Astrocyte (in vitro differentiated cells and primary cell): ENCODE data around the gene LSM14A. TPM values are rescaled to one million over a fixed set of nuclear protein-coding genes. Genes with fewer than 3 reads are reported as not detected.

Source experiments
- DNase-seq: peaks from one replicate; pipeline ENCODE4 v3.0.0-alpha.2; 2010; ENCODE audit warnings: low read depth
- FAIRE-seq: peaks from 2 replicates; lab custom pipeline; 2011; peaks lifted over from hg19 to GRCh38; lab: Jason Lieb, UNC
- H2AFZ ChIP-seq: 2 replicates; pipeline ENCODE4 v1.6.0; 2012; ENCODE audit warnings: low read depth, low read length, inconsistent platforms
- H3K27ac ChIP-seq: 2 replicates; pipeline ENCODE4 v1.5.1; 2011; ENCODE audit warnings: low read depth, low read length, inconsistent platforms
- H3K27me3 ChIP-seq: 2 replicates; pipeline ENCODE4 v1.6.0; 2011; ENCODE audit warnings: low read length, inconsistent platforms; ENCODE audit not compliant: insufficient read depth
- H3K36me3 ChIP-seq: 2 replicates; pipeline ENCODE4 v1.5.1; 2011; ENCODE audit warnings: low read length, inconsistent platforms; ENCODE audit not compliant: insufficient read depth
- H3K4me1 ChIP-seq: 2 replicates; pipeline ENCODE4 v1.5.1; 2011; ENCODE audit warnings: low read length, inconsistent platforms; ENCODE audit not compliant: insufficient read depth
- H3K4me2 ChIP-seq: 2 replicates; pipeline ENCODE4 v1.6.0; 2012; ENCODE audit warnings: low read length, inconsistent platforms
- H3K4me3 ChIP-seq: 2 replicates; pipeline ENCODE4 v1.5.1; 2011; ENCODE audit warnings: low read depth, mild to moderate bottlenecking, low read length, inconsistent platforms; ENCODE audit not compliant: insufficient read depth
- H3K79me2 ChIP-seq: 2 replicates; pipeline ENCODE4 v1.6.0; 2012; ENCODE audit warnings: mild to moderate bottlenecking, low read length, inconsistent platforms; ENCODE audit not compliant: insufficient read depth
- H3K9ac ChIP-seq: 2 replicates; pipeline ENCODE4 v1.6.0; 2012; ENCODE audit warnings: mild to moderate bottlenecking, low read length, inconsistent platforms
- H3K9me3 ChIP-seq: 2 replicates; pipeline ENCODE4 v1.5.1; 2012; ENCODE audit warnings: low read depth, mild to moderate bottlenecking, low read length, inconsistent platforms; ENCODE audit not compliant: insufficient read depth
- H4K20me1 ChIP-seq: 2 replicates; pipeline ENCODE4 v1.6.0; 2012; ENCODE audit warnings: low read length, inconsistent platforms; ENCODE audit not compliant: insufficient read depth
- H3K27ac Mint-ChIP-seq: one replicate; pipeline ENCODE4 v1.8.0; 2021; ENCODE audit warnings: mild to moderate bottlenecking, mixed read lengths; ENCODE audit not compliant: unreplicated experiment
- H3K27me3 Mint-ChIP-seq: one replicate; pipeline ENCODE4 v1.8.0; 2021; ENCODE audit warnings: low read depth, mixed read lengths; ENCODE audit not compliant: unreplicated experiment
- H3K36me3 Mint-ChIP-seq: one replicate; pipeline ENCODE4 v1.8.0; 2021; ENCODE audit warnings: low read depth, mixed read lengths; ENCODE audit not compliant: unreplicated experiment
- H3K4me1 Mint-ChIP-seq: one replicate; pipeline ENCODE4 v1.8.0; 2021; ENCODE audit warnings: low read depth, mixed read lengths; ENCODE audit not compliant: unreplicated experiment
- H3K4me3 Mint-ChIP-seq: one replicate; pipeline ENCODE4 v1.8.0; 2021; ENCODE audit warnings: mild to moderate bottlenecking, moderate library complexity, mixed read lengths; ENCODE audit not compliant: unreplicated experiment
- H3K9me3 Mint-ChIP-seq: one replicate; pipeline ENCODE4 v1.8.0; 2021; ENCODE audit warnings: mild to moderate bottlenecking, mixed read lengths; ENCODE audit not compliant: unreplicated experiment
- CTCF ChIP-seq: IDR thresholded peaks from 2 replicates; pipeline ENCODE4 v1.5.1; 2011; ENCODE audit warnings: low read depth, mild to moderate bottlenecking, inconsistent platforms, low read length, moderate library complexity; ENCODE audit not compliant: insufficient read depth
- EZH2 ChIP-seq: IDR thresholded peaks from 2 replicates; pipeline ENCODE4 v1.6.1; 2012; ENCODE audit warnings: mild to moderate bottlenecking, low read length, inconsistent platforms; ENCODE audit not compliant: insufficient read depth
- total RNA-seq: library from RNA; stranded (reverse); gene quantifications from 2 replicates; pipeline ENCODE4 v1.2.1, GENCODE V29; 2021

The LSM14A gene
- total RNA-seq, 1 donor from 2014 or later = 88.4 TPM

GRCh38 chr19:34180273-34180672 lies 8.0 kb downstream of the LSM14A start:
- H3K27me3 Mint-ChIP-seq = no peaks in the 10 kb centered on the region
- H3K4me3 ChIP-seq = no peak overlapping the region
- H3K36me3 Mint-ChIP-seq = peaks cover 7% of the 10 kb centered on the region
- H3K4me3 Mint-ChIP-seq = no peak overlapping the region
- peaks cover 45% of the 10 kb centered on the region for H3K4me1 Mint-ChIP-seq
- no peak overlapping the region for H3K4me2 ChIP-seq
- H4K20me1 ChIP-seq = peaks cover 99% of the 10 kb centered on the region
- peaks cover 100% of the 10 kb centered on the region for H3K79me2 ChIP-seq
- no peaks in the 10 kb centered on the region for H3K9me3 ChIP-seq
- H3K27me3 ChIP-seq = no peaks in the 10 kb centered on the region
- H3K9ac ChIP-seq = no peak overlapping the region
- peaks cover 4% of the 10 kb centered on the region for H3K36me3 ChIP-seq
- DNase-seq = no peak
- no peak for TF ChIP-seq CTCF
- no peak for TF ChIP-seq EZH2
- H2AFZ ChIP-seq = no peak overlapping the region
- peaks cover 22% of the 10 kb centered on the region for H3K4me1 ChIP-seq
- FAIRE-seq = no peak
- H3K27ac Mint-ChIP-seq = no peak overlapping the region
- no peak overlapping the region for H3K27ac ChIP-seq
- H3K9me3 Mint-ChIP-seq = no peaks in the 10 kb centered on the region

- Histone ChIP-seq H3K4me2 (no peak overlapping the region), H3K36me3 (peaks cover 4% of the 10 kb centered on the region), H3K27ac (no peak overlapping the region), H4K20me1 (peaks cover 99% of the 10 kb centered on the region), H3K9ac (no peak overlapping the region), H3K4me1 (peaks cover 23% of the 10 kb centered on the region), H3K27me3 (no peaks in the 10 kb centered on the region), H3K9me3 (no peaks in the 10 kb centered on the region), H3K4me3 (no peak overlapping the region), H2AFZ (no peak overlapping the region), H3K79me2 (peaks cover 100% of the 10 kb centered on the region)
- no peak for TF ChIP-seq EZH2
- no peak for TF ChIP-seq CTCF
- H3K27me3 Mint-ChIP-seq = no peaks in the 10 kb centered on the region
- H3K36me3 Mint-ChIP-seq = peaks cover 7% of the 10 kb centered on the region
- H3K4me1 Mint-ChIP-seq = peaks cover 49% of the 10 kb centered on the region
- no peak for FAIRE-seq
- DNase-seq = no peak
- H3K4me3 Mint-ChIP-seq = no peak overlapping the region
- H3K27ac Mint-ChIP-seq = peak overlapping the region; percentile 22
- H3K9me3 Mint-ChIP-seq = no peaks in the 10 kb centered on the region
Observed at GRCh38 chr19:34180709-34181108, 8.4 kb downstream of the LSM14A start.

- H2AFZ ChIP-seq = no peak overlapping the region
- DNase-seq (no peak), FAIRE-seq (no peak)
- peaks cover 49% of the 10 kb centered on the region for H3K4me1 Mint-ChIP-seq
- no peak overlapping the region for H3K9ac ChIP-seq
- peaks cover 99% of the 10 kb centered on the region for H4K20me1 ChIP-seq
- no peaks in the 10 kb centered on the region for H3K9me3 ChIP-seq
- H3K4me1 ChIP-seq = peaks cover 23% of the 10 kb centered on the region
- no peaks in the 10 kb centered on the region for H3K27me3 Mint-ChIP-seq
- peaks cover 7% of the 10 kb centered on the region for H3K36me3 Mint-ChIP-seq
- no peak overlapping the region for H3K27ac ChIP-seq
- H3K27me3 ChIP-seq = no peaks in the 10 kb centered on the region
- no peaks in the 10 kb centered on the region for H3K9me3 Mint-ChIP-seq
- H3K4me3 ChIP-seq = no peak overlapping the region
- TF ChIP-seq CTCF = no peak
- no peak for TF ChIP-seq EZH2
- H3K4me2 ChIP-seq = no peak overlapping the region
- H3K4me3 Mint-ChIP-seq = no peak overlapping the region
- peaks cover 4% of the 10 kb centered on the region for H3K36me3 ChIP-seq
- H3K27ac Mint-ChIP-seq = peak overlapping the region; percentile 22
- peaks cover 100% of the 10 kb centered on the region for H3K79me2 ChIP-seq
Observed at GRCh38 chr19:34181111-34181864, 9.0 kb downstream of the LSM14A start.
